ENCODE results near the gene ERCC6.

Gene ERCC6

DNA sequence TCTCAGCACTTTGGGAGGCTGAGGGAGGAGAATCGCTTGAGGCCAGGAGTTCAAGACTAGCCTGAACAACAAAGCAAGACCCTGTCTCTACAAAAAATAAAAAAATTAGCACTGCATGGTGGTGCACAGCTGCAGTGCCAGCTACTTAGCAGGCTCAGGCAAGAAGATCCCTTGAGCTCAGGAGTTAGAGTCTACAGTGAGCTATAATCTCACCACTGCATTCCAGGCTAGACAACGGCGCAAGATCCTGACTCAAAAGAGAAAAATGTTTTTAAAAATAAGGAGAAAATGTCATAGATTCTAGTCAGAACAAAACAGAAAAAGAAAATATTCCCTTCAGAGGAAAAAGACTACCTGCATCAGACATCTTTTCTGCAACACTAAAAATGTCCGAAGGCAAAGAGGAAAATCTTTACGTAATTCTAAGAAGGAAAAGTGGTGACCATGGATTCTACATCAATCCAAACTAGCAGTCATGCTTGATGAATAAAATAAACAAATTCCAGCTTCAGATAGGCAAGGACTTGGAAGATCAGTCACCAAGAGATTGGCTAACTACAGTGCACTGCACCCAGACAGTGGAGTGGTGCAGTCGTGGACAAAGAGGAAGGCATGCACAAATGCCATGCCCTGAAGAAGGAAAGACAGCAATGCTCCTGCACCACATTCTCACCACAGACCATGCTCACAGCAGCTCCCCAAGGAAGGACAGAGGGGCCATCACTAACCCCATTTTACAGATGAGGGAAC is 54.3 kb downstream of the ERCC6 start:
- Mint-ChIP-seq H3K36me3 (ENCODE audit: low read depth) (peaks cover 38% of the 10 kb centered on the region), H3K27me3 (ENCODE audit: low read depth) (peaks cover 3% of the 10 kb centered on the region), H3K9me3 (peaks cover 7% of the 10 kb centered on the region), H3K4me1 (peaks cover 17% of the 10 kb centered on the region), H3K27ac (no peak overlapping the region), H3K4me3 (no peak overlapping the region)
- TF ChIP-seq, protein P1, sequence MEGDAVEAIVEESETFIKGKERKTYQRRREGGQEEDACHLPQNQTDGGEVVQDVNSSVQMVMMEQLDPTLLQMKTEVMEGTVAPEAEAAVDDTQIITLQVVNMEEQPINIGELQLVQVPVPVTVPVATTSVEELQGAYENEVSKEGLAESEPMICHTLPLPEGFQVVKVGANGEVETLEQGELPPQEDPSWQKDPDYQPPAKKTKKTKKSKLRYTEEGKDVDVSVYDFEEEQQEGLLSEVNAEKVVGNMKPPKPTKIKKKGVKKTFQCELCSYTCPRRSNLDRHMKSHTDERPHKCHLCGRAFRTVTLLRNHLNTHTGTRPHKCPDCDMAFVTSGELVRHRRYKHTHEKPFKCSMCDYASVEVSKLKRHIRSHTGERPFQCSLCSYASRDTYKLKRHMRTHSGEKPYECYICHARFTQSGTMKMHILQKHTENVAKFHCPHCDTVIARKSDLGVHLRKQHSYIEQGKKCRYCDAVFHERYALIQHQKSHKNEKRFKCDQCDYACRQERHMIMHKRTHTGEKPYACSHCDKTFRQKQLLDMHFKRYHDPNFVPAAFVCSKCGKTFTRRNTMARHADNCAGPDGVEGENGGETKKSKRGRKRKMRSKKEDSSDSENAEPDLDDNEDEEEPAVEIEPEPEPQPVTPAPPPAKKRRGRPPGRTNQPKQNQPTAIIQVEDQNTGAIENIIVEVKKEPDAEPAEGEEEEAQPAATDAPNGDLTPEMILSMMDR (IDR thresholded peaks at IDR 0.05; ENCODE audit: unreplicated experiment in 3 of 3) = no peak

DNA sequence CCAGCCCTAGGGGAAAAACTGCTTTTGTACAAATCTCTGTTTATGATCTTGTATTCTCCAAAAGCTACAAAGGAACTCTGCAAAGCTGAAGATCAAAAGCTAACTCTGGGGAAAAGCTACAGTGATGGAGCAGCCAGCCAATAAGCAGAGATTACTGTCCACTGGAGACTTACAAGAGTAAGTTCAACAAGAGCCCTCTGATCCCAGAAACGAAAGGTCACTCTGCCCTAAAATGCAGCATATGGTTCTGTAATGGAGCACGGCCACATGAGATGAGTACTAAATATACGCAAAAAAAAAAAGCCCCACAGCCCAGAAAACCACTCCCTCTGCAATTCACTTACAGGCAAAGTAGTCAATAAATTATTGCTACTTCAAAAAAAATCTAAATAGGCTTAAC is 60.1 kb downstream of the ERCC6 start:
- TF ChIP-seq, protein P1 (IDR thresholded peaks at IDR 0.05; ENCODE audit: unreplicated experiment in 3 of 3) = no peak
- peaks cover 86% of the 10 kb centered on the region for H3K36me3 Mint-ChIP-seq (ENCODE audit: low read depth)
- no peaks in the 10 kb centered on the region for H3K27me3 Mint-ChIP-seq (ENCODE audit: low read depth)
- no peak overlapping the region for H3K4me3 Mint-ChIP-seq
- peaks cover 7% of the 10 kb centered on the region for H3K9me3 Mint-ChIP-seq
- no peaks in the 10 kb centered on the region for H3K4me1 Mint-ChIP-seq
- peak overlapping the region in 1 of 3 experiments; percentile 67 for H3K27ac Mint-ChIP-seq

DNA sequence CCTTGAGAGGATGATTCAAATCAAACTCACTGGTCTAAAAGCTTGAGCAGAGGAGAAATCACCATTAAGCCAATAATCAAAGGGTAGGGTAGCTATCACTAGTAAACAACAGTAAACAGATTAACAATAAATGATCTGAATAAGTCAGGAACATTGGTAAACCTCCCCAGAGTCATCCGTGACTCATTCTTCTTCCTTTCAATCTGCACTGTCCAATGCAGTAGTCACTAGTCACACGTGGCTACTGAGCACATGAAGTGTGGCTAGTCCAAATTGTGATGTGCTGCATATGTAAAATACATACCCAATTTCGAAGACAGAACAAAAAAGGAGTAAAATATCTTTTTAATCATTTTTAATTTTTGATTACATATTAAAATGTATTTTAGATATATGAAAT is 64.0 kb downstream of the ERCC6 start:
- no peaks in the 10 kb centered on the region for H3K27me3 Mint-ChIP-seq (ENCODE audit: low read depth)
- H3K4me1 Mint-ChIP-seq = no peaks in the 10 kb centered on the region
- H3K9me3 Mint-ChIP-seq = no peaks in the 10 kb centered on the region
- TF ChIP-seq, protein P1 (IDR thresholded peaks at IDR 0.05; ENCODE audit: unreplicated experiment in 3 of 3) = no peak
- peaks cover 90% of the 10 kb centered on the region for H3K36me3 Mint-ChIP-seq (ENCODE audit: low read depth)
- H3K4me3 Mint-ChIP-seq = no peak overlapping the region
- H3K27ac Mint-ChIP-seq = no peak overlapping the region

DNA sequence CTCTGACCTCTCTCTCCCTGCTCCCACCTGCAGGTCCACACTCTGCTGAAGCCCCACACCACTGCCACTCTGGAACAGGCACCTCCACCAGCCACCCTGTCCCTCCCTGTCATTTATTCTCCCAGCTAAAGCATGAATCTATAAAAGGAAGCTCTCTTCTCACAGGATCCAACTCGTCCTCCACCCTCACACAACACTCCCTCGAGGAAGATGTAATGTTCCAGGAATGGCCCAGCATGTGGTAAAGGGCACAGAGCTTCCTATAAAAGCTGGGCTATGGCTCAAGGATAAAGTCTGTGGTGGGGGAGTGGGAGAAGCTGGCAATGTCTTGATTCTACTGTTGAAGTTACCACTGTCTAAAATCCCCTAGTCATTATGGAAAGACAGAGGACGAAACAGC is 67.4 kb downstream of the ERCC6 start:
- no peak overlapping the region for H3K4me3 Mint-ChIP-seq

DNA sequence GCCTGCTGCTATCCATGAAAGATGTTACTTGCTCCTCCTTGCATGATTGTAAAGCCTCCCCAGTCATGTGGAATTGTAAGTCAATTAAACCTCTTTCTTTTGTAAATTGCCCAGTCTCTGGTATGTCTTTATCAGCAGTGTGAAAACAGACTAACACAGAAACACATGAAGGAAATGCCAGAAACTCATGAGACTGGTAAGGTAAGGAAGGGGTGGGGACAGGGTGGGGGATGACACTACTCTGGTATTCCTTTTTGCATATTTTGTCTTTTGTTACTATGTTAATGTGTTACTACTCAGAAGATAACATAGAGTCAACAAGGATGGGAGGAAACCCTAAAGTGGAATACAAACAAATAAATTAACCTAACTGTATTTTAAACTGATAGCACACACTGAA is 73.2 kb downstream of the ERCC6 start:
- TF ChIP-seq, protein P1 (IDR thresholded peaks at IDR 0.05; ENCODE audit: unreplicated experiment in 3 of 3) = no peak
- Mint-ChIP-seq H3K9me3 (peaks cover 17% of the 10 kb centered on the region), H3K4me3 (no peak overlapping the region), H3K27ac (no peak overlapping the region), H3K27me3 (ENCODE audit: low read depth) (no peaks in the 10 kb centered on the region), H3K4me1 (no peaks in the 10 kb centered on the region), H3K36me3 (ENCODE audit: low read depth) (peaks cover 84% of the 10 kb centered on the region)

More for the DNA sequence above, 67.4 kb downstream of the ERCC6 start:
- TF ChIP-seq, protein P1 (IDR thresholded peaks at IDR 0.05; ENCODE audit: unreplicated experiment in 3 of 3) = no peak
- Mint-ChIP-seq H3K4me1 (no peaks in the 10 kb centered on the region), H3K27ac (no peak overlapping the region), H3K27me3 (ENCODE audit: low read depth) (no peaks in the 10 kb centered on the region), H3K9me3 (peaks cover under 1% of the 10 kb centered on the region), H3K36me3 (ENCODE audit: low read depth) (peaks cover 83% of the 10 kb centered on the region)
